HUES64 (cell line): Measurements from ENCODE around the gene LHX6.

Experiments used
- H3K27ac ChIP-seq: 2 replicates; pipeline ENCODE4 v1.7.0; 2013; ENCODE audit warnings: low read depth, low read length, inconsistent platforms
- H3K27me3 ChIP-seq: 2 replicates; pipeline ENCODE4 v1.6.1; 2013; ENCODE audit warnings: mild to moderate bottlenecking, low read length; ENCODE audit not compliant: insufficient read depth
- H3K36me3 ChIP-seq: 2 replicates; pipeline ENCODE4 v1.6.1; 2013; ENCODE audit warnings: mild to moderate bottlenecking, low read length; ENCODE audit not compliant: insufficient read depth
- H3K4me1 ChIP-seq: 2 replicates; pipeline ENCODE4 v1.6.1; 2013; ENCODE audit warnings: mild to moderate bottlenecking, low read length, moderate library complexity; ENCODE audit not compliant: insufficient read depth
- H3K4me3 ChIP-seq: 2 replicates; pipeline ENCODE4 v1.5.1; 2013; ENCODE audit warnings: mild to moderate bottlenecking, low read length, moderate library complexity
- H3K9ac ChIP-seq: 2 replicates; pipeline ENCODE4 v1.6.1; 2013; ENCODE audit warnings: mild to moderate bottlenecking, low read depth, low read length
- H3K9me3 ChIP-seq: 2 replicates; pipeline ENCODE4 v1.6.1; 2013; ENCODE audit warnings: low read depth, low read length; ENCODE audit not compliant: insufficient read depth
- WGBS: fragments of 150-250, 120-280 bp; methylation state at CpG from one replicate; pipeline ENCODE4 v1.1.7; 2013; ENCODE audit warnings: missing lambda C conversion rate; 5-methylcytosine and 5-hydroxymethylcytosine counted together

Gene LHX6

DNA sequence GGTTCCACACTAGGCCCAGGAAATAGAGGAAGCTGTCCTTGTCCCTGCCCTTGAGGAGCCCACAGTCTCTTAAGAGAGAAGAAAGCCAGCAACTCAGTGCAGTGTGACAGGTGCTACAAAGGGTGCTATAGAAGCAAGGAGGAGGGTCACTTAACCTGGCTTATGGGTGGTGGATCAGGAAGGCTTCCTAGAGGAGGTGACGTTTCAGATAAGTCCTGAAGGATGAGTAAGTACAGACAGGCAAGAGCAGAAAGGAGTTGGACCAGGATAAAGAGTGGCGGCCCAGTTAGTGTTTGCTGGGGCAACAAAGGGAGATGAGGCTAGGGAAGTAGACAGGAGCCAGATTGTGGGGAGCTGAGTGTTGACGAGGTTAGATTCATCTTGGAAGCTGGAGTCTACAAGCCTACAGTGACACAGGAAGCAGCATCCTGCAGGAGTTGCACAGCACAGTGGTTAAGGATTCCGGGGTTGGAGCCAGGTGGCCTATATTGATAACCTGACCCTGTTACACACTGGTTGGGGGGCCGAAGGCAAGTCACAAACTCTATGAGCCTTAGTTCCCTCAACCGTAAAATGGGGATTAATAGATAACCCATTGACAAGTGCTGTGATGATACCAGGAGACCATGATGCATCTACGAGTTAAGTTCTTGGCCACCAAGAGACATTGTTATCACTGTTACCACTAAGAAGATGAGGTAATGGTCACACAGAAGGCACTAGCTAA is 5.4 kb upstream of the LHX6 start:
- Histone ChIP-seq H3K27me3 (peaks cover 60% of the 10 kb centered on the region), H3K4me3 (no peak overlapping the region), H3K36me3 (no peaks in the 10 kb centered on the region), H3K9ac (no peak overlapping the region), H3K27ac (no peak overlapping the region), H3K9me3 (no peaks in the 10 kb centered on the region), H3K4me1 (peaks cover 8% of the 10 kb centered on the region; the same call in 1 of the 2 replicates)
- WGBS: 93% methylated on average over 7 of the region's 7 CpGs

DNA sequence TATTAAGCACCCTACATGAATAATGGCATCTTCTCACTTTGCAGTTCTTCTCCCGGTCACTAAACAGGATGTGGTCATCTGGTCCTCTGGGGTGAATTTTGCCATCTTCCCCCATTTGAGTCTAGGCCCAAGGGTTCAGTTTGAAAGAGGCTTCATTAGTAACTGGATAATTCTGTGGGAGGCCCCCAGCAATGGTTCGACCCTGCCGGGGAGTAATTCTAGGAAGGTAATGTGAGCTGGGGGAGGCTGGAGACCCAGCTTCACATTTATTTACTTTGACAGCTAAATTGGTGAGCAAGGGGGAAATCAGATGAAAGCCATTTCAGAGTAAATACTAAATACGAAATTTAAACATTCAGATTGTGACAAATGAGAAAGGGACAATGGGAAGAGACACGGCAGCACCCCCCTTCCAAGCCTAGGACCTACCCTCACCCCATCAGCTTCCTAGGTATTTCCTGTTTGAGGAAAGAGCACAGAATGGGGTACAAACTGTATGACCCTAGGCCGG is 4.1 kb upstream of the LHX6 start:
- no peaks in the 10 kb centered on the region for H3K9me3 ChIP-seq
- no peak overlapping the region for H3K9ac ChIP-seq
- peaks cover 73% of the 10 kb centered on the region for H3K27me3 ChIP-seq
- H3K4me3 ChIP-seq: no peak overlapping the region
- H3K4me1 ChIP-seq: peaks cover 10% of the 10 kb centered on the region; the same call in 1 of the 2 replicates
- WGBS: 74% methylated on average over 4 of the region's 6 CpGs
- H3K36me3 ChIP-seq: no peaks in the 10 kb centered on the region
- no peak overlapping the region for H3K27ac ChIP-seq

DNA sequence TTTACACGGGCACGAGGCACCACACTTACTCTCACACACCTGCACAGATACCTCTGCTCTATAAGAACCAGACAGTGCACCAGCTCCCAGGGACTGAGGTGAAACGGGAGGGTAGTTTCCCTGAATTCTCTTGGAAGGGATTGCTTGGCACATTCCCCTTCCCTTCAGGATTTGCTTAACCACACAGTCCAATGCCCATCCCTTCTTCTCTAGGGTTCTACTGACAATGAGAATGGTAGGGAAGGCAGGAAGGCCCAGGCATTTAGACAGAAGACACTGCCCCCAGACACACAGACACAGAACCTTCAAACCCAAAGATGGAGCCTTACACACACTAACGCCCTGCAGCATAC is 704 bp upstream of the LHX6 start:
- no peaks in the 10 kb centered on the region for H3K9me3 ChIP-seq
- WGBS: 60% methylated on average over 4 of the region's 4 CpGs
- no peak overlapping the region for H3K27ac ChIP-seq
- peaks cover 98% of the 10 kb centered on the region for H3K27me3 ChIP-seq
- no peaks in the 10 kb centered on the region for H3K36me3 ChIP-seq
- no peak overlapping the region for H3K9ac ChIP-seq
- peaks cover 22% of the 10 kb centered on the region for H3K4me1 ChIP-seq
- no peak overlapping the region for H3K4me3 ChIP-seq

DNA sequence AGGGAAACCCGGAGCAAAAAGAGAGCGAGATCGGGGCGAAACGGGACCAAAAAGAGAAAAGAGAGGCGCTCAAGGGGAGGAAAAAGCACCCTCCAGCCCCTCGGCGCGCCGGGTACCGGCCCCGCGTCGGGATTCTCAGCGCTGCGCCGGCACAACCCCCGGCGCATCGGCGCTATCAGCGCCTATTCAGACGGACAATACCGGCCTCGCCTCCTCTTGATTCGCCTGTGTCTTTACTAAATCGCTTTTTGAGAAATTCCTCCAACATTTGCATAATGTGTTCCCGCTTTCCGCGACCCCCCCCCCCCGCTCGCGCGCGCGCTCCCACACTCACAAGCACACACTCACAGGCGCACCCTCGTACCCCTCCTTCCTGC is 578 bp downstream of the LHX6 start:
- Histone ChIP-seq H3K27me3 (peaks cover 99% of the 10 kb centered on the region), H3K9ac (no peak overlapping the region), H3K4me1 (peaks cover 22% of the 10 kb centered on the region), H3K27ac (no peak overlapping the region), H3K36me3 (no peaks in the 10 kb centered on the region), H3K9me3 (no peaks in the 10 kb centered on the region), H3K4me3 (peak overlapping the region; percentile 45)
- under 1% methylated on average over 38 of the region's 38 CpGs for WGBS

DNA sequence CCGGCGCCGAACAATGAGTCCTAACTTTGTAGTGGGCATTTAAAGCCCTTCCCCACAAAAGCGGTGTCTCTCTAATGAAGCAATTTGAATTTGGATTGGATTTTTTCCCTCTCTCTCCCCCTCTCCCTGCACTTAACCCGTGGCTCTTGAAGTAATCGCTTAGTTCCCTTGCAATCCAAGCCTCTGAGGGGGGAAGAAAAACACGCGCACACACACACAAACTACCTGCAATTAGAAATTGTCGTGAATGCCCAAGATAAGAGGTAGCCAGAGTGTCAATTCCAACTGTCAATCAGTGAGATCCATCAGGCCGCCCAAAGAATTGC is 1.2 kb downstream of the LHX6 start:
- Histone ChIP-seq H3K4me1 (peaks cover 16% of the 10 kb centered on the region), H3K36me3 (no peaks in the 10 kb centered on the region), H3K27ac (no peak overlapping the region), H3K4me3 (peak overlapping the region; percentile 15; the same call in 1 of the 2 replicates), H3K9me3 (no peaks in the 10 kb centered on the region), H3K9ac (no peak overlapping the region), H3K27me3 (peaks cover 99% of the 10 kb centered on the region)
- 0% methylated on average over 7 of the region's 10 CpGs for WGBS

DNA sequence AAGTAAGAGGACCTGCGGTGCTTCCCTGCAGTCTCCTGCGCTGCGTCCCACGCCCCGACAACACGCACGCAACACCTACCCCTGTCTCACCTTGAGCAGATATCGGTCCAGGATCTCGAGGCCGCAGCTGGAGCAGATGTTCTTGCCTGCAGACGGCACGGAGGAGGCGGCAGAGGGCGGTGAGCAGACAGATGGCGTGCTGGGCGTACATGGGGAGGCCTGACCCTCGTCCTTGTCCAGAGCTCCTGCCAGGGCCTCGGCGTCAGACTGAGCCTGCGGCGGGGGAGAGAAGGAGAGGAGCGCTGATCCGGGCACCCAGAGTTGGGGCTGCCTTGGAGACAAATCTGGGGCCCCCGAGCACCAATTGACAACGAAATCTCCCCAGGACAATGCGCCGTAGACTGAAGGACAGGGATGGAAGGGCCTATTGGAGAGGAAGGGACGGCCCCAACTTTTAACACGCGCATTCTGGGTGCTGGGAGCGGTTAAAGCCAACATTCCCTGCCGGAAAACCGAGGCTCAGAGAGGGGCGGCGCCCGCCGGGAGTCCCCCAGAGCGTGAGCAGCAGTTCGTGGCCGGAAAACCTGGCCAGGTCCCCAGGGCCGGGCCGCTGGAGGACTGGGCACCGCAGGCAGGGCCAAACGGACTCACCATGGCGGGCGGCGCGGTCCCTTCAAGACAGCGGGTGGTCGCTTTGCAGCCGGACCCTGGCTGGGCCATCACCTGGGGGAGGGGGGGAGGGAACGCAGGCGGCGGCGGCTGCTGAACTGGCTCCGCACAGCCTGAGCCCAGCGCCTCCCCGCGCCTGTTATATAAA is 1.8 kb downstream of the LHX6 start:
- Histone ChIP-seq H3K36me3 (no peaks in the 10 kb centered on the region), H3K9ac (no peak overlapping the region), H3K4me3 (peak overlapping the region; percentile 20), H3K9me3 (no peaks in the 10 kb centered on the region), H3K4me1 (peaks cover 16% of the 10 kb centered on the region), H3K27me3 (peaks cover 100% of the 10 kb centered on the region), H3K27ac (no peak overlapping the region)
- 4% methylated on average over 59 of the region's 59 CpGs for WGBS

DNA sequence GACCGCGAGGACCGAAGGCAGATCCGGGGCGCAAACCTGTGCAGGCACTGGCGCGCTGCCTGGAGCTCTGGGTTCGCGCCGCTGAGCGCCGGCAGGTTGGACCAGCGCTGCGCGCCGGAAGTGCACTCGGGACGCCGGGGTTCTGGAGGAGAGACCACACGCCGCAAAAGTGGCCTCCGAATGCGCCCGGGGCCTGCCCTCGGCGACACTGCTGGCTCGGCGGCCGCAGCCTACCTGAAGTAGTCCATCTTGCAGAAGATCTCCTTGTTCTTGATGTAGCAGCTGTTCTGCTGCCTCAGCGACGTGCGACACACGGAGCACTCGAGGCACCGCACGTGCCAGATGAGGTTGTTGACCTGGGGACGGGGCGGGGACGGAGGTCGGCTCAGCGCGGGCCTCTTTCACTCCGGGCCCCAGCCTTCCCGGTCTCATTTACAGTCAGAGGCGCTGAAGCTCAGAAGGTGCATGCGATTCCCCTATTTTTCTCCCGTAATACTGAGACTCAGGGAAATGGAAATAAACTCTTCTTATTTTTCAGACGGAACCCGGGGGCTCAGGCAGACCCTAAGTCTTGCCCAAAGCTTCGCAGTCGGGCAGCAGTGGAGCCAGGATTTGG is 2.5 kb downstream of the LHX6 start:
- H3K4me1 ChIP-seq: peaks cover 20% of the 10 kb centered on the region
- H3K9ac ChIP-seq: no peak overlapping the region
- H3K4me3 ChIP-seq: peak overlapping the region; percentile 20
- WGBS: 69% methylated on average over 51 of the region's 51 CpGs
- no peaks in the 10 kb centered on the region for H3K36me3 ChIP-seq
- H3K9me3 ChIP-seq: no peaks in the 10 kb centered on the region
- H3K27me3 ChIP-seq: peaks cover 100% of the 10 kb centered on the region
- no peak overlapping the region for H3K27ac ChIP-seq

DNA sequence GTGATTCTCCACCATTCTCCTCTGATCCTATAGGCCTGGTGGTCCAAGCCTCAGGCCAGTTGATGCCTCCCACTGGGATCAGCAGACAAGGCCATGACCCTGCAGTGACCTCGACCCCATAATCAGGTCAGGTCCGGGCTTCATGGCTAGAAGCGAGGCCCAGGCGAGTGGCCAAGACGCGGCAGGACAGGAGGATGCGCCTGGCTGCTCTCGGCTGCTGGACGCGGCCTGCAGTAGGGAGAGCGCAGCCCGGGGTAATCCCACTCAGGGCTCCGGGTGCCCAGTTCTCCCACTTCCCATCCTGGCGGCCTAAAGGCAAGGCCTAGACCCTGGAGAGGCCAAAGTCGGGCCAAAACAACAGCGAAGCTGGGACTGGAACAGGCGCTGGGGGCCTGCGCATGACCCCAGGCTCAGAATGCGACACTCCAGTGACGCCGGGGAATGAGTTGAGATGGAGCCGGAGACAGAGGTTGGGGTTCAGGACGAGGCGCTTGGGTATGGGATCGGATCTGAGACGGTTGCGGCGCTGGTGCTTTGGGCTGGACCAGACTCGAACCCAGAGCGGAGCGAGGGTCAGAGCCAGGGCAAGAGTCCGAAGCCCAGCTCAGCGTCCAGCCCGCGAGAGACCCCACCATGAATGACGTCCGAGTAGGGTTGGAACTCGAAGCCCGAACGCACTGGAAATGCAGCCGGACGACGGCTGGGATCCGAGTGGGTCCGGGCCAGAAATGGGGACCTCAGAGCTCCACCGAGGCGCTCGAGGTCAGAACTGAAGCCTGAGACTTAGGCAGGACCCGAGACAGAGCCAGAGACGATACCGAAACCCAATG is 3.2 kb downstream of the LHX6 start:
- Histone ChIP-seq H3K9ac (no peak overlapping the region), H3K4me1 (peaks cover 24% of the 10 kb centered on the region), H3K27ac (no peak overlapping the region), H3K4me3 (no peak overlapping the region), H3K9me3 (no peaks in the 10 kb centered on the region), H3K27me3 (peaks cover 100% of the 10 kb centered on the region), H3K36me3 (no peaks in the 10 kb centered on the region)
- 94% methylated on average over 51 of the region's 51 CpGs for WGBS

DNA sequence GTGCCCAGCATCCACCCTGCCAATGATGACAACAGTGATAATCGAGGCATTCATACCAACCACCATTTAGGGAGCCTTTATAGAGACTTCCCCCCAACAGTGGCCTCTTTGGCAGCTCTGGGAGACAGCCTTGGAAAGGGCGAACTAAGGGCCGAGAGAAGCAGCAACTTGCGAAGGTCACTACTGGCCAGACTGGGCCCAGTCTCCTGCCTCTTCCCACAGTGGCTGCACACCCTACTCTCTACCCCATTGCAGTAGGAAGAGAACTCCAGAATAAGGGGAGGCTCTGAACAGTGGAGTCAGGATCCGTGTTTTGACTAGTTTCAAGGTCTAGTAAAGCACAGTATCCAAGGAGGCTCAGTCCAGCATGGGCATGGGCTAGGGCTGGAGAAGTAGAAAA is 5.3 kb downstream of the LHX6 start:
- Histone ChIP-seq H3K4me1 (peaks cover 31% of the 10 kb centered on the region), H3K4me3 (no peak overlapping the region), H3K9ac (no peak overlapping the region), H3K27ac (no peak overlapping the region), H3K9me3 (no peaks in the 10 kb centered on the region), H3K27me3 (peaks cover 100% of the 10 kb centered on the region), H3K36me3 (no peaks in the 10 kb centered on the region)
- 92% methylated on average over 5 of the region's 5 CpGs for WGBS

DNA sequence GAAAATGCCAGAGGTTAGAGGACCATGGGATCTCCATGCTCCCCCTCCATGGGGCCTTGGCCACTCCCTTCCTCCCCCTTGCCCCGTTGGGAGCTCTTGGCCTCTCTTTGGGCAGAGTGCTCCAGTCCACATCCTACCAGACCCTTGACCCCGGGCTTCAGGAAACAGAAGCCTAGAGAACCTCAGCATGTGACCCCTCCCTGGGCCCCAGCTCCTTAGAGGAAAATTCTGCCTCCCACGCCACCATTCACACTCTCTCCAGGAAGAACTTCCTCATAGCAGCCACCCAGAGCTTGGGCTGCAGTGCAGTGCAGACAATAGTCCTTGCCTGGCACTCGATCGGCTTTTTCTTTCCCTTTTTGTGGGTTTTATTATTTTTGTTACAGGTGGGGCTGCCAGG is 6.0 kb downstream of the LHX6 start:
- H3K4me1 ChIP-seq: peaks cover 31% of the 10 kb centered on the region
- H3K36me3 ChIP-seq: no peaks in the 10 kb centered on the region
- H3K9ac ChIP-seq: no peak overlapping the region
- no peaks in the 10 kb centered on the region for H3K9me3 ChIP-seq
- no peak overlapping the region for H3K4me3 ChIP-seq
- H3K27me3 ChIP-seq: peaks cover 100% of the 10 kb centered on the region
- no peak overlapping the region for H3K27ac ChIP-seq
- 27% methylated on average over 5 of the region's 5 CpGs for WGBS
